22Rv1 (cell line): Measurements from ENCODE around the gene MAGEA12.
"Not testable (repeated sequence)": the region's sequence is repeated elsewhere in the genome, so short reads cannot be mapped to it uniquely, and the experiment has no call there.

Source experiments
- H3K27ac ChIP-seq: fragments of 450-650 bp; 2 replicates; pipeline ENCODE4 v1.5.1; 2017
- ZFX ChIP-seq: fragments of 450-650 bp; IDR thresholded peaks from 2 replicates; pipeline ENCODE4 v1.6.1; 2017; ENCODE audit warnings: antibody characterized with exemption, borderline replicate concordance
- TF ChIP-seq, protein P1 (sequence below): fragments of 450-650 bp; IDR thresholded peaks from 2 replicates; pipeline ENCODE4 v1.5.1; 2017; ENCODE audit warnings: mild to moderate bottlenecking

Gene MAGEA12, protein sequence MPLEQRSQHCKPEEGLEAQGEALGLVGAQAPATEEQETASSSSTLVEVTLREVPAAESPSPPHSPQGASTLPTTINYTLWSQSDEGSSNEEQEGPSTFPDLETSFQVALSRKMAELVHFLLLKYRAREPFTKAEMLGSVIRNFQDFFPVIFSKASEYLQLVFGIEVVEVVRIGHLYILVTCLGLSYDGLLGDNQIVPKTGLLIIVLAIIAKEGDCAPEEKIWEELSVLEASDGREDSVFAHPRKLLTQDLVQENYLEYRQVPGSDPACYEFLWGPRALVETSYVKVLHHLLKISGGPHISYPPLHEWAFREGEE

DNA sequence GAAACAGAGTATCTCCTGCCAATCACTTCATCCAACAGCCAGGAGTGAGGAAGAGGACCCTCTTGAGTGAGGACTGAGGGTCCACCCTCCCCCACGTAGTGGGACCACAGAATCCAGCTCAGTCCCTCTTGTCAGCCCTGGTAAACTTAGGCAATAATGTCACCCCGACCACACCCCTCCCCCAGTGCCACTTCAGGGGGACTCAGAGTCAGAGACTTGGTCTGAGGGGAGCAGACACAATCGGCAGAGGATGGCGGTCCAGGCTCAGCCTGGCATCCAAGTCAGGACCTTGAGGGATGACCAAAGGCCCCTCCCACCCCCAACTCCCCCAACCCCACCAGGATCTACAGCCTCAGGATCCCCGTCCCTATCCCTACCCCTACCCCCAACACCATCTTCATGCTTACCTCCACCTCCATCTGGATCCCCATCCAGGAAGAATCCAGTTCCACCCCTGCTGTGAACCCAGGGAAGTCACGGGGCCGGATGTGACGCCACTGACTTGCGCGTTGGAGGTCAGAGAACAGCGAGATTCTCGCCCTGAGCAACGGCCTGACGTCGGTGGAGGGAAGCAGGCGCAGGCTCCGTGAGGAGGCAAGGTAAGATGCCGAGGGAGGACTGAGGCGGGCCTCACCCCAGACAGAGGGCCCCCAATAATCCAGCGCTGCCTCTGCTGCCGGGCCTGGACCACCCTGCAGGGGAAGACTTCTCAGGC is at the start of gene MAGEA12, which contains the start of gene CSAG1:
Gene MAGEA12 (plus strand): TSS at position 497 of the 715 bp plus-strand sequence. CDS start 2,405 bp downstream, outside the sequence.
Gene CSAG1 (minus strand): TSS at position 461 of the 715 bp plus-strand sequence. CDS start 1,261 bp downstream, outside the sequence.
- no peak within 1 kb of the TSS for H3K27ac ChIP-seq
- TF ChIP-seq ZFX: no peak
- TF ChIP-seq, protein P1, sequence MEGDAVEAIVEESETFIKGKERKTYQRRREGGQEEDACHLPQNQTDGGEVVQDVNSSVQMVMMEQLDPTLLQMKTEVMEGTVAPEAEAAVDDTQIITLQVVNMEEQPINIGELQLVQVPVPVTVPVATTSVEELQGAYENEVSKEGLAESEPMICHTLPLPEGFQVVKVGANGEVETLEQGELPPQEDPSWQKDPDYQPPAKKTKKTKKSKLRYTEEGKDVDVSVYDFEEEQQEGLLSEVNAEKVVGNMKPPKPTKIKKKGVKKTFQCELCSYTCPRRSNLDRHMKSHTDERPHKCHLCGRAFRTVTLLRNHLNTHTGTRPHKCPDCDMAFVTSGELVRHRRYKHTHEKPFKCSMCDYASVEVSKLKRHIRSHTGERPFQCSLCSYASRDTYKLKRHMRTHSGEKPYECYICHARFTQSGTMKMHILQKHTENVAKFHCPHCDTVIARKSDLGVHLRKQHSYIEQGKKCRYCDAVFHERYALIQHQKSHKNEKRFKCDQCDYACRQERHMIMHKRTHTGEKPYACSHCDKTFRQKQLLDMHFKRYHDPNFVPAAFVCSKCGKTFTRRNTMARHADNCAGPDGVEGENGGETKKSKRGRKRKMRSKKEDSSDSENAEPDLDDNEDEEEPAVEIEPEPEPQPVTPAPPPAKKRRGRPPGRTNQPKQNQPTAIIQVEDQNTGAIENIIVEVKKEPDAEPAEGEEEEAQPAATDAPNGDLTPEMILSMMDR: no peak

DNA sequence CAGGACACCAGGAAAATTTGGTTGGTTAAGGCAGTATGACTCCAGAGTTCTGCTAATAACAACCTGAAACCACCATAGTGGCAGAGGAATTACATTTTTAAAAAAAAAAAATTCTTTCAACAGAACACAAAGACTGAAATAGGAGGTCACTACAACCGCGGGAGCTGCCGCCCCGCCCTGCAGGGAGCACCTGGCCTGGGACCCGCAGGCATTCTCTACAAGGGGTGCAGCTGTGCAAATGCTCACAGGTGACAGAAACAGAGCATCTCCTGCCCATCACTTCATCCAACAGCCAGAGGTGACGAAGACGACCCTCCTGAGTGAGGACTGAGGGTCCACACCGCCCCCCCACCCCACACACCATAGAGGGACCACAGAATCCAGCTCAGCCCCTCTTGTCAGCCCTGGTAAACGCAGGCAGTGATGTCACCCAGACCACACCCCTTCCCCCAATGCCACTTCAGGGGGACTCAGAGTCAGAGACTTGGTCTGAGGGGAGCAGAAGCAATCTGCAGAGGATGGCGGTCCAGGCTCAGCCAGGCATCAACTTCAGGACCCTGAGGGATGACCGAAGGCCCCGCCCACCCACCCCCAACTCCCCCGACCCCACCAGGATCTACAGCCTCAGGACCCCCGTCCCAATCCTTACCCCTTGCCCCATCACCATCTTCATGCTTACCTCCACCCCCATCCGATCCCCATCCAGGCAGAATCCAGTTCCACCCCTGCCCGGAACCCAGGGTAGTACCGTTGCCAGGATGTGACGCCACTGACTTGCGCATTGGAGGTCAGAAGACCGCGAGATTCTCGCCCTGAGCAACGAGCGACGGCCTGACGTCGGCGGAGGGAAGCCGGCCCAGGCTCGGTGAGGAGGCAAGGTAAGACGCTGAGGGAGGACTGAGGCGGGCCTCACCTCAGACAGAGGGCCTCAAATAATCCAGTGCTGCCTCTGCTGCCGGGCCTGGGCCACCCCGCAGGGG is 35.3 kb upstream of the MAGEA12 start, which contains the start of gene MAGEA3:
Gene MAGEA3 (plus strand): TSS at position 843 of the 980 bp plus-strand sequence. CDS start 2,039 bp downstream, outside the sequence.
- not testable (repeated sequence) for H3K27ac ChIP-seq

DNA sequence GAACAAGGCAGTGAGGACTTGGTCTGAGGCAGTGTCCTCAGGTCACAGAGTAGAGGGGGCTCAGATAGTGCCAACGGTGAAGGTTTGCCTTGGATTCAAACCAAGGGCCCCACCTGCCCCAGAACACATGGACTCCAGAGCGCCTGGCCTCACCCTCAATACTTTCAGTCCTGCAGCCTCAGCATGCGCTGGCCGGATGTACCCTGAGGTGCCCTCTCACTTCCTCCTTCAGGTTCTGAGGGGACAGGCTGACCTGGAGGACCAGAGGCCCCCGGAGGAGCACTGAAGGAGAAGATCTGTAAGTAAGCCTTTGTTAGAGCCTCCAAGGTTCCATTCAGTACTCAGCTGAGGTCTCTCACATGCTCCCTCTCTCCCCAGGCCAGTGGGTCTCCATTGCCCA is 33.2 kb upstream of the MAGEA12 start:
- not testable (repeated sequence) for H3K27ac ChIP-seq

DNA sequence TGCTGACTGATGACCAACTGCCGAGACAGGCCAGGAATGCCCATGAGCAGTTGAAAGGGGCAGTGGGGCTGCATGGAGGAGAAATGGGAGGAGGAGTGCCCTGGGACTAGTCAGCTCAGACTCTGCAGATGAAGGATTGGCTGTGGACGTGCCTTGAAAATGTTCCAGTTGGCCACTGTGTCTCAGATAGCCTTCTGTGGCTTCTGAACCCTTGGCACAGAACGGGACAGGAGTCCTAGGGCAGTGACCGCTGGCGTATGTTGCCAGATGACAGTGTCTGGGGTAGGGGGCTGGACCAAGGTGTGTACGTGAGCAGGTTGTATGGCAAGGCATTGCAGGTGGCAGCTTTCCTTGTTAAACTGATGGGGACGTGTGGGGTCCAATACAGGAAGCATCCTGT is 27.1 kb upstream of the MAGEA12 start:
- not testable (repeated sequence) for H3K27ac ChIP-seq

DNA sequence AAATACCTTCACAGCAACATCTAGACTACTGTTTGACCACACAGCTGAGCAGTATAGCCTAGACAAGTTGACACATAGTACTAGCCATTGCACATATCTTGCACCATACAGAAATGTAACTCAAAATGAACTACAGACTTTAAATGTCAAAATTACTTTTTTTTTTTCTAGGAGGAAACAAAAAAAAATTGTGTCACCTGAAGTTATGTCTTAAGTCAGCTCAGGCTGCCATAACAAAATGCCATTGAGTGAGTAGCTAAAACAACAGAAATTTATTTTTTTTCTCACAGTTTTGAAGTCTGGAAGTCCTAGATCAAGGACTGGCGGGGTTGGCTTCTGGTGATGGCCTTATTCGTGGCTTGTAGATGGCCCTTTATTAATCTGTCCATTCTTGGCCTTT is 24.4 kb upstream of the MAGEA12 start, which contains the start of gene CSAG2:
Gene CSAG2 (minus strand): TSS at position 101 of the 400 bp plus-strand sequence. CDS start 161 bp downstream, outside the sequence.
- not testable (repeated sequence) for H3K27ac ChIP-seq

DNA sequence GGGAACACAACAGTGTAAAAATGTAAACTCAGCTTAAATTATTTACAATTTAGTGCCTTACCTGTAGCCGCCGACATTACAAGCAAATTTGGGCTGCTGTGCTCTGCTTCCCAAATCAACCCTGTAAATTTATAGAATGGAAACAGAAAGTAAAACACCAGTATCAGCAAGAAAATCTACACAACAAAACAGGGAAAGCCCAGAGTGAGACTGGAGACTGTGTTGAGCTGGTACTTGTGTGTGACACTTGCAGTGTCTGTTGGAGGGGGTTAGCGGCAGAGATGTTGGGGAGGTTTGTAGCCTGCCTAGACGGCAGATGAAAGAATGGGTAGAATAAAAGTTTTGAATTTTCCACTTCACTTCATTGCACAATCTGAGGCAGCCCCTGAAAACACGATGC is 20.4 kb upstream of the MAGEA12 start:
- not testable (repeated sequence) for H3K27ac ChIP-seq

DNA sequence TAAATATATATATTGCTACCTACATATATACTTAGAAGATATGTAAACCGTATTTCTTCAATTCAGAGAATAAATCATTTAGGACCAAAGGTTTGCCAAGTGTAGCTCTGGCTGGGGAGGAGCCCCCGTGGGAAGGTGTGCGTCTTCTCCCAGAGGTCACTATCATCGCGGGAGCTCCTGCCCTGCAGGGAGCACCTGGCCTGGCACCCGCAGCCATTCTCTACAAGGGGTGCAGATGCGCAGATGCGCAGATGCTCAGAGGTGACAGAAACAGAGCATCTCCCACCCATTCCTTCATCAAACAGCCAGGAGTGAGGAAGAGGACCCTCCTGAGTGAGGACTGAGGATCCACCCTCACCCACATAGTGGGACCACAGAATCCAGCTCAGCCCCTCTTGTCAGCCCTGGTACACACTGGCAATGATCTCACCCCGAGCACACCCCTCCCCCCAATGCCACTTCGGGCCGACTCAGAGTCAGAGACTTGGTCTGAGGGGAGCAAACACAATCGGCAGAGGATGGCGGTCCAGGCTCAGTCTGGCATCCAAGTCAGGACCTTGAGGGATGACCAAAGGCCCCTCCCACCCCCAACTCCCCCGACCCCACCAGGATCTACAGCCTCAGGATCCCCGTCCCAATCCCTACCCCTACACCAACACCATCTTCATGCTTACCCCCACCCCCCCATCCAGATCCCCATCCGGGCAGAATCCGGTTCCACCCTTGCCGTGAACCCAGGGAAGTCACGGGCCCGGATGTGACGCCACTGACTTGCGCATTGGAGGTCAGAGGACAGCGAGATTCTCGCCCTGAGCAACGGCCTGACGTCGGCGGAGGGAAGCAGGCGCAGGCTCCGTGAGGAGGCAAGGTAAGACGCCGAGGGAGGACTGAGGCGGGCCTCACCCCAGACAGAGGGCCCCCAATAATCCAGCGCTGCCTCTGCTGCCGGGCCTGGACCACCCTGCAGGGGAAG is 19.5 kb upstream of the MAGEA12 start, which contains the start of gene MAGEA2B:
Gene MAGEA2B (plus strand): TSS at position 814 of the 973 bp plus-strand sequence. CDS start 2,479 bp downstream, outside the sequence.
- H3K27ac ChIP-seq: not testable (repeated sequence)

DNA sequence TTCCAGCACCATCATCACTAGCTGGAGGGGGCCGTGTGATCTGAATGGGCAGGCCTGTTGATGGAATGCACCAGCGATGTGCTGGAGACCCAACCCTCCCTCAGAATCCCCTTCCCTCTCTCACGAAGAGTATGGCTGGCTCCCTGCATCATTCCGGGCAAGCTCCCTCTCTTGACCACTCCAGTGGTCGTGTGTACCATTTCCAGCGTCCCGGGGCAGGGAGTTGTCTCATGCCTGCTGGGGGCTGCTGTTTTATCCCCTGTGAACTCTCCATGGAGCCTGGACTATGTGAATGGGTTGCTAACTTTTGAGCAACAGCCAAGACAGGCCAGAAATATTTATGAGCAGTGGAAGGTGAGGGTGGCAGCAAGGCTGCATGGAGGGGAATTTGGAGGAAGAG is 8.1 kb upstream of the MAGEA12 start:
- H3K27ac ChIP-seq: no peak overlapping the region
- TF ChIP-seq, protein P1: no peak
- TF ChIP-seq ZFX: no peak

DNA sequence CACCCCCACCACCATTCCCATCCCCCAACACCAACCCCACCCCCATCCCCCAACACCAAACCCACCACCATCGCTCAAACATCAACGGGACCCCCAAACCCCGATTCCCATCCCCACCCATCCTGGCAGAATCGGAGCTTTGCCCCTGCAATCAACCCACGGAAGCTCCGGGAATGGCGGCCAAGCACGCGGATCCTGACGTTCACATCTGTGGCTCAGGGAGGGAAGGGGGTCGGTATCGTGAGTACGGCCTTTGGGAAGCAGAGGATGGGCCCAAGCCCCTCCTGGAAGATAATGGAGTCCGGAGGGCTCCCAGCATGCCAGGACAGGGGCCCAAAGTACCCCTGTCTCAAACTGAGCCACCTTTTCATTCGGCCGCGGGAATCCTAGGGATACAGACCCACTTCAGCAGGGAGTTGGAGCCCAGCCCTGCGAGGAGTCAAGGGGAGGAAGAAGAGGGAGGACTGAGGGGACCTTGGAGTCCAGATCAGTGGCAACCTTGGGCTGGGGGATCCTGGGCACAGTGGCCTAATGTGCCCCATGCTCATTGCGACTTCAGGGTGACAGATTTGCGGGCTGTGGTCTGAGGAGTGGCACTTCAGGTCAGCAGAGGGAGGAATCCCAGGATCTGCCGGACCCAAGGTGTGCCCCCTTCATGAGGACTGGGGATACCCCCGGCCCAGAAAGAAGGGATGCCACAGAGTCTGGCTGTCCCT is 744 bp downstream of the MAGEA12 start:
- not testable (repeated sequence) for H3K27ac ChIP-seq

DNA sequence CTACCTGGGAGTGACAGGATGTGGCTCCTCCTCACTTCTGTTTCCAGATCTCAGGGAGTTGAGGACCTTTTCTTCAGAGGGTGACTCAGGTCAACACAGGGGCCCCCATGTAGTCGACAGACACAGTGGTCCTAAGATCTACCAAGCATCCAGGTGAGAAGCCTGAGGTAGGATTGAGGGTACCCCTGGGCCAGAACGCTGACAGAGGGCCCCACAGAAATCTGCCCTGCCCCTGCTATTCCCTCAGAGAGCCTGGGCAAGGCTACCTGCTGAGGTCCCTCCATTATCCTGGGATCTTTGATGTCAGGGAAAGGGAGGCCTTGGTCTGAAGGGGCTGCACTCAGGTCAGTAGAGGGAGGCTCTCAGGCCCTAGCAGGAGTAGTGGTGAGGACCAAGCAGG is 1.5 kb downstream of the MAGEA12 start:
- no peak for TF ChIP-seq ZFX
- TF ChIP-seq, protein P1: no peak
- no peak overlapping the region for H3K27ac ChIP-seq
